OCI-LY1 (cell line): ENCODE data around the gene PGC.

Experiments
- H2AFZ ChIP-seq: fragments of 200-600 bp; sonication (generic), shearing (Covaris generic); 2 replicates; pipeline ENCODE4 v1.6.0; 2014; ENCODE audit warnings: antibody characterized with exemption, mild to moderate bottlenecking, low read length
- H3F3A ChIP-seq: fragments of 200-600 bp; sonication (generic), shearing (Covaris generic); 2 replicates; pipeline ENCODE4 v1.6.0; 2014; ENCODE audit warnings: mild to moderate bottlenecking, antibody characterized with exemption, low read length, moderate library complexity; ENCODE audit not compliant: insufficient read depth
- H3K27ac ChIP-seq: fragments of 200-600 bp; sonication (generic); 2 replicates; pipeline ENCODE4 v1.5.1; 2014; ENCODE audit warnings: low read length, mixed run types, mild to moderate bottlenecking, low read depth; ENCODE audit not compliant: poor library complexity, severe bottlenecking
- H3K27me3 ChIP-seq: fragments of 200-600 bp; sonication (generic); 2 replicates; pipeline ENCODE4 v1.6.0; 2014; ENCODE audit warnings: antibody characterized with exemption, mild to moderate bottlenecking, low read length, moderate library complexity; ENCODE audit not compliant: insufficient read depth
- H3K36me3 ChIP-seq: fragments of 200-600 bp; sonication (generic); 2 replicates; pipeline ENCODE4 v1.6.1; 2014; ENCODE audit warnings: mild to moderate bottlenecking, antibody characterized with exemption, low read length, moderate library complexity, mixed read lengths; ENCODE audit not compliant: insufficient read depth
- H3K4me1 ChIP-seq: fragments of 200-600 bp; sonication (generic); 2 replicates; pipeline ENCODE4 v1.5.1; 2014; ENCODE audit warnings: mild to moderate bottlenecking, low read length, moderate library complexity; ENCODE audit not compliant: insufficient read depth, severe bottlenecking
- H3K4me2 ChIP-seq: fragments of 200-600 bp; sonication (generic), shearing (Covaris generic); 2 replicates; pipeline ENCODE4 v1.6.1; 2014; ENCODE audit warnings: low read length
- H3K4me3 ChIP-seq: fragments of 200-600 bp; sonication (generic); 2 replicates; pipeline ENCODE4 v1.5.1; 2014; ENCODE audit warnings: low read length, low read depth, mild to moderate bottlenecking, mixed read lengths; ENCODE audit not compliant: poor library complexity, severe bottlenecking
- H3K79me2 ChIP-seq: fragments of 200-600 bp; shearing (Covaris generic); 2 replicates; pipeline ENCODE4 v1.6.1; 2016; ENCODE audit warnings: mixed run types, low read length, mixed read lengths; ENCODE audit not compliant: insufficient read depth
- H3K9ac ChIP-seq: fragments of 200-600 bp; sonication (generic), shearing (Covaris generic); 2 replicates; pipeline ENCODE4 v1.6.1; 2014; ENCODE audit warnings: mild to moderate bottlenecking, low read length, mixed read lengths
- H3K9me2 ChIP-seq: fragments of 200-600 bp; sonication (generic), shearing (Covaris generic); 2 replicates; pipeline ENCODE4 v1.6.1; 2014; ENCODE audit warnings: low read depth, mild to moderate bottlenecking, low read length, mixed read lengths
- H3K9me3 ChIP-seq: fragments of 200-600 bp; shearing (Covaris generic); 2 replicates; pipeline ENCODE4 v1.6.1; 2014; ENCODE audit warnings: low read length, mixed read lengths
- H4K20me1 ChIP-seq: fragments of 200-600 bp; sonication (generic), shearing (Covaris generic); 2 replicates; pipeline ENCODE4 v1.6.0; 2016; ENCODE audit warnings: mild to moderate bottlenecking, low read length; ENCODE audit not compliant: insufficient read depth
- CTCF ChIP-seq: fragments of 200-600 bp; sonication (generic), shearing (Covaris generic); IDR thresholded peaks from 2 replicates; pipeline ENCODE4 v1.5.1; 2017; ENCODE audit warnings: mild to moderate bottlenecking, antibody characterized with exemption, low read length, moderate library complexity, mixed read lengths
- EZH2 ChIP-seq: fragments of 200-600 bp; sonication (generic), shearing (Covaris generic); IDR thresholded peaks from 2 replicates; pipeline ENCODE4 v1.8.0; 2017; ENCODE audit warnings: borderline replicate concordance, mixed run types, mild to moderate bottlenecking, antibody characterized with exemption, low read length, moderate library complexity, mixed read lengths

PGC gene

GRCh38 chr6:41704656-41705310 lies 42.4 kb downstream of the PGC start:
- H3K4me2 ChIP-seq = peak overlapping the region; percentile 47
- no peaks in the 10 kb centered on the region for H3K27me3 ChIP-seq
- no peaks in the 10 kb centered on the region for H3F3A ChIP-seq
- H2AFZ ChIP-seq = no peak overlapping the region
- peak overlapping the region; percentile 27 for H3K4me3 ChIP-seq
- TF ChIP-seq EZH2 (no peak), CTCF (no peak)
- H3K9me3 ChIP-seq = no peaks in the 10 kb centered on the region
- no peaks in the 10 kb centered on the region for H3K79me2 ChIP-seq
- H3K9ac ChIP-seq = peak overlapping the region; percentile 51; the same call in 1 of the 2 replicates
- no peaks in the 10 kb centered on the region for H3K9me2 ChIP-seq
- H3K36me3 ChIP-seq = no peaks in the 10 kb centered on the region
- peaks cover 55% of the 10 kb centered on the region for H3K4me1 ChIP-seq
- no peaks in the 10 kb centered on the region for H4K20me1 ChIP-seq
- H3K27ac ChIP-seq = peak overlapping the region; percentile 82

- Histone ChIP-seq H3K27ac (peak overlapping the region; percentile 82), H3K4me3 (no peak overlapping the region), H3K4me1 (peaks cover 55% of the 10 kb centered on the region), H3F3A (no peaks in the 10 kb centered on the region), H2AFZ (no peak overlapping the region), H3K4me2 (no peak overlapping the region), H3K79me2 (no peaks in the 10 kb centered on the region), H3K9ac (no peak overlapping the region; the same call in 1 of the 2 replicates), H3K9me3 (no peaks in the 10 kb centered on the region), H3K9me2 (no peaks in the 10 kb centered on the region), H4K20me1 (no peaks in the 10 kb centered on the region), H3K36me3 (no peaks in the 10 kb centered on the region), H3K27me3 (no peaks in the 10 kb centered on the region)
- TF ChIP-seq CTCF (no peak), EZH2 (no peak)
Observed at GRCh38 chr6:41704028-41704427, 43.2 kb downstream of the PGC start.

DNA sequence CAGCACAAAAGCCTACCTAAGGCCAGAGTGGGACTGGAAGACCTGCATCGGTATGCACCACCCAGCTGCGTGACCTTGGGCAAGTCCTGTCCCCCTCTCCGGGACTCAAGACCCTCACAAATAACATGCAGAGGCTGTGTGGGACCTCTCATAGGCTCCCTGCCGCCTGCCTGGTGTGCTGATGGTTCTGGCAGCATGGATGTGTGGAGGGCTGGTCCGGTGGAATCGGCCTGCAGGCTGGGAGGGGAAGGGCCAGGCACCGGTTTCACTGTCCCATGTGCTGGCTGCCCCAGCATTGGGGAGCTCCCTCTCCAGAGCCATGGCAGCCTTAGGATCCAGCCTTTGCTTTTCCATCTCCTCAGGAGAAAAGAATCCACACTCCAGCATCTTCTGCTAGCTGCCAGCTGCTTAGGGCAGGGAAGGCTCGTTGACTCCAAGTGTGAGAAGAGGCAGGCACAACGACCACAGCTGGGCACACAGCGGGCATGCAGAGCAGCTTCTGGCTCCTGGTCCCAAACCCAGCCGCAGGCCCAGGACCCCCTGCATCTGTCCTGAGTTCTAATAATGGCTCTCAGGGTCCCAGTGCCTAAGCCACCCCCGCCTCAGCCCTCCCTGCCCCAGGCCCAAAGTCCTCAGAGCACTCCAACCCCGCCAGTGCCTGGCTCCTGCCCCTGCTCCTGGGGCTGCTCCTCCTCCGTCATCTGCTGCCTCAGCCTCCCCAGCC lies 44.3 kb downstream of the PGC start:
- Histone ChIP-seq H3K79me2 (no peaks in the 10 kb centered on the region), H3K36me3 (no peaks in the 10 kb centered on the region), H4K20me1 (no peaks in the 10 kb centered on the region), H2AFZ (no peak overlapping the region), H3K27me3 (no peaks in the 10 kb centered on the region), H3K9me3 (no peaks in the 10 kb centered on the region), H3K4me3 (no peak overlapping the region), H3K9ac (no peak overlapping the region), H3K4me1 (peaks cover 51% of the 10 kb centered on the region), H3K27ac (no peak overlapping the region), H3K9me2 (no peaks in the 10 kb centered on the region), H3K4me2 (no peak overlapping the region), H3F3A (no peaks in the 10 kb centered on the region)
- TF ChIP-seq CTCF = no peak
- TF ChIP-seq EZH2 = no peak
